GM21825 (cell line): ENCODE data around the gene IDS.

Experiments used
- ATAC-seq: cut with Tn5 transposase; IDR thresholded peaks from one replicate; pipeline ENCODE4 v1.9.1; 2021; ENCODE audit warnings: mild to moderate bottlenecking, moderate library complexity; ENCODE audit not compliant: unreplicated experiment

Gene IDS

DNA sequence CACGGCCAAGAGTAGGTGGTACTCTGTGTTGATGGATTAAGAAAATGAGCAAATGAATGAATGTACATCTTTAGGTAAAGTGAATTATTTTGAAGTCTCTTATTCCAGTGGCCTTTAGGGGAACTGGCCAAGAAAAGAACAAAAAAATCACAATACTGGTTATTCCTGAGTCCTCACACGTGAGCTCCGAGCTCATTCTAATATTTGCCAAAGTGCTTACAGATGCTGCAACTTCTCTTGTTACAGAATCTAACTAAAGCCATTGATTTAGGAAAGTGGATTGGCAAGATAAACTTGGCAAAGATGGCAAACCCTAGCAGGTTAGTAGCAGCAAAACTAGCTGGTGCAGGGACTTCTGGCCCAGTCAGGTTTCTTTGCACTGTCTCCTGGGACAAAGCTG, 37.6 kb downstream of the IDS start:
- ATAC-seq: no peak

DNA sequence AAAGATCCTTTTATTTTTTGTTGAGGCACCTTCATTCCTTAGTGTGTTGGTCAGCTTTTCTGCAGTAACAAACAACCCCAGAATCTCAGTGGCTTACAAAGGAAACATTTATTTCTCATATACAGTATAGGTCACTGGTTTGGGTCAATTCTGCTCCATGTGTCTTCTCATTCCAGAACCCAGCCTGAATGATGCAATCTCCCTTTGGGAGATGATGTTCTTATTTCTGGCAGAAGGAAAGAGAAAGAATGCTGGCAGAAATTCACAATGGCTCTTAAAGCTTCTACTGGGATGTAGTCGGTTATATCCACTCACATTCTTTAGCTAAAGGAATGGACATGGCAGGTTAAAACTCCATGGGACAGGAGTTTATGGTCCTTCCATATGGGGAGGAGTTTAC, 42.3 kb downstream of the IDS start:
- ATAC-seq: no peak

DNA sequence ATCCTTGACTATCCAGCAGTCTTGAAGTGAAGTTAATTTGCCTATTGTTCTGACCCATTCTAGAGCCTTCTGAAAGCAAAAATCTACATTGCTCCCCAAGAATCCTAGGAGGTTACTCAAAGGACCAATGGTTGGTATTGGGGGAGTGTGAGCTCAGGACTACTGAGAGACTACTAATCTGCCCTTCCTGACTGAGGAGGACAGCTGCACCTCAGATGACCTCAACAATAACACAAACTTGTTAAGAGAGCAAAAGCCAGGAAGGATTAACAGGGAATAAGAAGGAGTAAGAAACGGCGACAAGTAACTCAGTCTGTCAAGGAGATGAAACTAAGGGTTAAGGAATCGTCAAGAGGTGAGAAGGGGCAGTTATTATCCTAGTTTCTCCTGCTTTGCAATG, 43.4 kb downstream of the IDS start:
- ATAC-seq: no peak

- ATAC-seq: no peak
These were observed 46.5 kb downstream of the IDS start for GRCh38 chrX:149458586-149458985.

GRCh38 chrX:149456476-149457245, 48.4 kb downstream of the IDS start:
- ATAC-seq: no peak

GRCh38 chrX:149455934-149456333, 49.2 kb downstream of the IDS start:
- ATAC-seq: no peak

GRCh38 chrX:149453906-149454822, 50.9 kb downstream of the IDS start:
- no peak for ATAC-seq

- no peak for ATAC-seq
These were observed 52.1 kb downstream of the IDS start for GRCh38 chrX:149453030-149453429.

DNA sequence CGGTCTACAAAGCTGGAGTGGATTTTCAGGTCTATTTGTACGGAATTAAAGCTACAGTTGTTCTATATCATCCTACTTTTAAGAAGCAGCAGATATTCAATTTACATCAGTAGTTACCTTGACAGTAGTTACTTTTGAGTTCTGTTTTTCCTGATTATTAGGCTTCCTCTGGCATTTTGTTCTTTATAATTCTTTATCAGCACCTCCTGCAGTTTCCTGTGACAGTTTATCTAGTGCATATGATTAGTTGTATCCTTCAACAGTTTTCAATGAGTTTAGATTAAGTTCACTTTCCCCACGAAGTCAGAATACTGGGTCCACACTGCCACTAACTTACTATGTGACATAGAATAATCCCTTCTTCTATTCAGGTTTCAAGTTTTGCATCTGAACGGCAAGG, 71.7 kb downstream of the IDS start:
- no peak for ATAC-seq

DNA sequence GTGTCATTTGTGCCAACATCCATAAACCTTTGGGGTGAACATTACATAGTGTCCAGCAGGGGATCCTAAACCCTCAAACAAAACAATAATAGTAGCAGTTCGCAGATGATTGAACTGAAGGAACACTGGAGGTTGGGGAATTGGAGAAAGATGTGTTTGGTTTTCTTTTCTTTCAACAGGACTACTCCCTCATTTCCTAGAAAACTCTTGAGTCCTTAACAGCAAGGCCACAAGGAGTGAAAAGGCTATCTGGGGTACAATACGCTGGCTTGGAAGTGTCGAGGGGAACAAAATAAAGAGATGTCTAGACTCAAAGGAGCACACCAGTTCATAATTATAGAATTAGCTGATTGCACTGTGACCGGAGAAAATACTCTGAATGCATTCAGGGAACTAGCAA, 72.1 kb downstream of the IDS start:
- ATAC-seq: no peak
